Astrocyte of the cerebellum (primary cell): ENCODE data around the gene EMILIN1.

ENCODE experiments used
- DNase-seq: peaks from one replicate; pipeline ENCODE4 v3.0.0-alpha.2; 2011; ENCODE audit warnings: low read depth
- H3K4me3 ChIP-seq: 2 replicates; pipeline ENCODE4 v1.5.1; 2011; ENCODE audit warnings: mild to moderate bottlenecking, low read depth, low read length, moderate library complexity
- in situ Hi-C: cut with HindIII; loops from 2 replicates; pipeline ENCODE4 v1.10.0; 2017; ENCODE audit warnings: low sequenced_read_pairs
- TF ChIP-seq, protein P1 (sequence below): IDR thresholded peaks from 2 replicates; pipeline ENCODE4 v1.5.1; 2012; ENCODE audit warnings: low read length, low read depth, moderate library complexity, mild to moderate bottlenecking; ENCODE audit errors: missing control alignments

Gene EMILIN1

DNA sequence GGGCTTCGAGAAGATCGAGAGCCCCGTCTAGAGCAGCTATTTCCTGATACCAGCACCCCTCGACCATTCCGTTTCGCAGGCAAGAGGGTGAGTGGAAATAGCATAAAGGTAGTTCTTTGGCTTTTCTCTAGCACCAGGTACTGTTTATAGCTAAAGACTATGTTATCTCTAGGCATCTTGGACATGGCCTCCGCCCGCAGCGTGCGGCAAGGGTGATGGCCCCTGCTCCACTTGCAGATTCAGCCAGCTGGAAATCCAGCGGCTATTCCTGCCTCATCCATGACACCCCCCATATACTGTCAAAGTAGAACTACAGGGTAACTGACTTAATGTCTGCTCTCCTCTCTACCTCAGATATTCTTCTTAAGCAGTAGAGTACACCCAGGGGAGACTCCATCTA is 23.7 kb upstream of the EMILIN1 start:
- TF ChIP-seq, protein P1, sequence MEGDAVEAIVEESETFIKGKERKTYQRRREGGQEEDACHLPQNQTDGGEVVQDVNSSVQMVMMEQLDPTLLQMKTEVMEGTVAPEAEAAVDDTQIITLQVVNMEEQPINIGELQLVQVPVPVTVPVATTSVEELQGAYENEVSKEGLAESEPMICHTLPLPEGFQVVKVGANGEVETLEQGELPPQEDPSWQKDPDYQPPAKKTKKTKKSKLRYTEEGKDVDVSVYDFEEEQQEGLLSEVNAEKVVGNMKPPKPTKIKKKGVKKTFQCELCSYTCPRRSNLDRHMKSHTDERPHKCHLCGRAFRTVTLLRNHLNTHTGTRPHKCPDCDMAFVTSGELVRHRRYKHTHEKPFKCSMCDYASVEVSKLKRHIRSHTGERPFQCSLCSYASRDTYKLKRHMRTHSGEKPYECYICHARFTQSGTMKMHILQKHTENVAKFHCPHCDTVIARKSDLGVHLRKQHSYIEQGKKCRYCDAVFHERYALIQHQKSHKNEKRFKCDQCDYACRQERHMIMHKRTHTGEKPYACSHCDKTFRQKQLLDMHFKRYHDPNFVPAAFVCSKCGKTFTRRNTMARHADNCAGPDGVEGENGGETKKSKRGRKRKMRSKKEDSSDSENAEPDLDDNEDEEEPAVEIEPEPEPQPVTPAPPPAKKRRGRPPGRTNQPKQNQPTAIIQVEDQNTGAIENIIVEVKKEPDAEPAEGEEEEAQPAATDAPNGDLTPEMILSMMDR: no peak
- DNase-seq: no peak
- no peak overlapping the region for H3K4me3 ChIP-seq
- in situ Hi-C loops: no loop called here

DNA sequence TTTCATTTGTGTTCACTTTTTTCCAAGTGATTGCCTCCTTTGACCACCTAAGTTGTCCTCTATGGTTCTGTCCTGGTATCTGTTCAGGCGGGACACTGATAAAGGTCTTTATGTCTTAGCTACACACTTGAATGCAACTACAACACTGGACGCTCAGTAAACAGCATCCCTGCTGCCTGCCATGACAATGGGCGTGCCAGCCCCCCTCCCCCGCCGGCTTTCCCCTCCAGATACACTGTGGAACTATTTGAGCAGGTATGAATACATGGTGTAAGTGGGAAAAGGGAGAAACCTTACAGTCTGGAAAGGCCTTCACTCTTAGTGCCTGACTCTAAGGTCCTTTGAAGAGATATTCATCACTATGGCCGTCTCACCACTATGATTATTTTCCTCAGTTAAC is 21.2 kb upstream of the EMILIN1 start:
- TF ChIP-seq, protein P1: no peak
- DNase-seq: no peak
- in situ Hi-C loops: no loop called here
- no peak overlapping the region for H3K4me3 ChIP-seq

DNA sequence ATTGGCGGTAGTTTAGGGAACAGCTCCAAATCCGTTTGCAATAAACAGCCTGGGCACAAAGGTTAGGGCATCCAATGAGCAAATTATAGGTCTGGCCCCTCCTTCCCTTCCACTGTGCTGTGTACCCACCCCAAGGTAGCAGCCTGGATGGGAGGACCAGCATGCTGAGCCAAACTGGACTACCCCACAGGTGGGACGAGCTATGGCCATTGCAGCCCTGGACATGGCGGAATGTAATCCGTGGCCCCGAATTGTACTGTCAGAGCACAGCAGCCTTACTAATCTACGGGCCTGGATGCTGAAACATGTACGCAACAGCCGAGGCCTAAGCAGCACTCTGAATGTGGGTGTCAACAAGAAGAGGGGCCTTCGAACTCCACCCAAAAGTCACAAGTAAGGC is 20.2 kb upstream of the EMILIN1 start:
- TF ChIP-seq, protein P1: no peak
- in situ Hi-C loops: no loop called here
- no peak for DNase-seq
- H3K4me3 ChIP-seq: no peak overlapping the region

DNA sequence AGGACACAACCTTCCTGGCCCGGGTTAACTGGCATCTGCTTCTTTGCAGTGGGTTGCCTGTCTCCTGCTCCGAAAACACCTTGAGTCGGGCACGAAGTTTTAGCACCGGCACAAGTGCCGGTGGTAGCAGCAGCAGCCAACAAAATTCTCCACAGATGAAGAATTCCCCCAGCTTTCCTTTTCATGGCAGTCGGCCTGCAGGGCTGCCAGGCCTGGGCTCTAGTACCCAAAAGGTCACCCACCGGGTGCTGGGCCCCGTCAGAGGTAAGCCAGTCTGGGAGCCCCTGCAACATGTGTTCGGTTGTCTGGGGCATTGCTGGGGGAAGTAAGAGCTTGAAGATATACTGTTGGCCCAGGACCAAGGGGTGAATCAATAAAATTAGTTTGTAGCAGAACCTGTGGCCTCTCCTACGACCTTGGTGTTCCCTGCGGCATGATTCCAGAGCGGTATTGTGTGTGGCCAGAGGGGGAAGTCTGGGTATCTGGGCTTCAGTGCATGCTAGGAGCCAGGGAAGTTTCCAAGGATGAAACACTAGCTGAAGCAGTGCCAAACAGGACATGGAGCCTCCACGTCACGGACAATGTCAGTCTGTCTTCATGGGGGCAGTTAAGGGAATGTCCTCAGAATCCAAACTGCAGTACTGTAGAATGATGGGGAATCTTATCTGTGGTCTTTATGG is 19.1 kb upstream of the EMILIN1 start:
- no peak for DNase-seq
- in situ Hi-C loops: no loop called here
- H3K4me3 ChIP-seq: no peak overlapping the region
- TF ChIP-seq, protein P1: no peak

DNA sequence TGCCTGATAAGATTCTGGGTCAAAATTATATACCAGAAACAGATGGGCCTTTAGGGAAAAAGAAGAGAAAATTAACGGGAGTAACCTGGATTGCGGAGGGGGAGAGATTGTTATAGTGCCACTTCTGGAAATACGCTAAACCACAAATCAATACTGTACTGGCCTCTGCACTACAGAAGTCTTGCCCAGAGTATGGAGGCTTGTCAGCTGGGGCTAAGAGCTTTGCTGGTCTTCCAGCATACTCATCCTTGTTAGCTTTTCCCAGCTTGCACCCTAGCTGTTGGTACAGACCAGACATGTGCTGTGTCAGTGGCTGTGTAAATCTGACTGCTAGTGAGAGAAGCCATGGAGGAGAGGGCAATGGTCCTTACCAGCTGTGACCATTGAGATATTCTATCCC is 18.1 kb upstream of the EMILIN1 start:
- no peak for DNase-seq
- no peak overlapping the region for H3K4me3 ChIP-seq
- TF ChIP-seq, protein P1: no peak
- in situ Hi-C loops: no loop called here

DNA sequence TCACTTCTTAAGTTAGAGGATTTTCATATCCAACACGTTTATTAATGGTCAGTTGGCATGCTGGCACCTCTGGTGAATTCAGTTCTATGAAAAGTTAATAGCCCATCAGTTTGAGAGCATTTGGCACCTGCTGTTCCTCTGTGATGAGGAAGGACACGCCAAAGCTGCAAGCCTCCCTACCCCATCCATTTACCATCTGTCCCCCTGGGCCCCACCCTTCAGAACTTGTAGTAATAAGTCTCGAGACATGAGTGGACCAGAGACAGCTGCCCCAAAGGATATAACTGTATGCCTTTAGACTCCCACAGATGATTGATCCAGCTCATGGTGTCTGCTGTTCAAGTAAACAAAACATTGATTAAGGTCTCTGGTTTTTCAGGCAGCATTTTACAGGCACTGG is 13.3 kb upstream of the EMILIN1 start:
- no peak for DNase-seq
- in situ Hi-C loops: no loop called here
- TF ChIP-seq, protein P1: no peak
- H3K4me3 ChIP-seq: no peak overlapping the region
